SKM-1 treated with dmso at 0.1 percent for 144 hours (cell line): ENCODE data around the gene ASB6.
"Not testable (repeated sequence)": the region's sequence is repeated elsewhere in the genome, so short reads cannot be mapped to it uniquely, and the experiment has no call there.

ENCODE experiments used
- DNase-seq: peaks from one replicate; lab custom pipeline; 2025; ENCODE audit not compliant: unreplicated experiment; lab: John Stamatoyannopoulos, UW

Gene ASB6

GRCh38 chr9:129609486-129610212, 32.3 kb downstream of the ASB6 start:
- DNase-seq: no peak

- DNase-seq: no peak
Observed at GRCh38 chr9:129608561-129609481, 33.1 kb downstream of the ASB6 start.

DNA sequence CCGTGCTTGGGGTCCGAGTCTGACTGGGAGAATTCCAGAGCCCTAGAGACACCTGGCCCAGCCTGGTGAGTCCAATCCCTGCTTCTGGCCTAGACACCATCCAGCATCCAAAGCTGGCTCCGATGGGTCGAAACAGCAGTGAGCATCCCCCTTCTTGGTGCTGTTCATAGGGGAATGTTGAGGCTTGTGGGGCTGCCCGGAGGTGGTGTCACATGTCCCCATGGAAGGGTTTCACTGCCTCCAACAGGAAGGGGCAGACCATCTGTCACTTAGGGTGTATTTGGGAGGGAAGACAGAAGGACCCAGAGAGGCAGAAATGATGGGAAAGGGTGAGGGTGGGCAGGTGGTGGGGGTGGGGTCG, 34.9 kb downstream of the ASB6 start:
- no peak for DNase-seq

GRCh38 chr9:129606161-129607026, 35.6 kb downstream of the ASB6 start:
- no peak for DNase-seq

GRCh38 chr9:129604766-129605163, 37.2 kb downstream of the ASB6 start:
- no peak for DNase-seq

- DNase-seq: no peak
Observed at GRCh38 chr9:129604056-129604765, 37.7 kb downstream of the ASB6 start.

- no peak for DNase-seq
Observed at GRCh38 chr9:129602598-129603415, 39.1 kb downstream of the ASB6 start.

- no peak for DNase-seq
Observed at GRCh38 chr9:129601082-129601674, 40.8 kb downstream of the ASB6 start.

- DNase-seq: no peak
Observed at GRCh38 chr9:129598089-129598596, 43.8 kb downstream of the ASB6 start.

GRCh38 chr9:129597355-129598088, 44.4 kb downstream of the ASB6 start:
- no peak for DNase-seq

DNA sequence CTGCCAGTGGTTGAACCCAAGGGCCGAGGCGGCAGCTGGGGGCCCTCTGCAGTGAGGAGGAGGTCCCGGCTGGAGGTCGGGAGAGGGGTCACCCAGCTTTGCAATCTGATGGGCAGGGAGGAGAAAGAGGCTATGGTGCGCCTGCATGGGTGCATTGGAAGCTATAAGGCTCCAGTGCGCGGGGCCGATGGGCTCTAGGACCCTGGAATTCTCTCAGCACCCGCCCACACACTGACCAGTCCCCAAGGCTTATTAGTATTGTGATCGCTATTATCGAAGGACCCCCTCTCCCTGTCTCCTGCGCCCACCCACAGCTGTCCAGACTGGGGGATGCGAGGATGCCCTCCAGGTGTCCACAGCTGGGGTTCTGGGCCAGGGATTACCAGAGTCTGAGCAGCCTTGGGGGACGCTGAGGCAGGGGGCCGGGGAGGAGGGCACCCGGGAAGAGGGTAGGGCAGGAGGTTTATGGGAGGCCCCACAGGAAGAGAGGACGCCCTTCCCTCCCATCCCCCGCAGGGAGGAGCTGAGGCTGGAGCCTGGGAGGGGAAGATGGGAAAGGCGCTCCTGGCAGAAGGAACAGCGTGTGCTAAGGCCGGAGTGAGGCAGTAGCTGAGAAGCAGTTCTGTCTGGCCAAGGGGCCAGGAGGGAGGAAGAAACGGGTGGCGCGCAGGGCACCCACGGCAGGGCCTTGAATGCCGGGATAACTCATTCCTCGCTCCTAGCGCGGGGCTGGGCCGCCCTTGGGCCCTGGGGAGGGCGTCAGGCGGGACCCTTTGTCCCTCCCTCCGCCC, 45.2 kb downstream of the ASB6 start:
- DNase-seq: no peak

DNA sequence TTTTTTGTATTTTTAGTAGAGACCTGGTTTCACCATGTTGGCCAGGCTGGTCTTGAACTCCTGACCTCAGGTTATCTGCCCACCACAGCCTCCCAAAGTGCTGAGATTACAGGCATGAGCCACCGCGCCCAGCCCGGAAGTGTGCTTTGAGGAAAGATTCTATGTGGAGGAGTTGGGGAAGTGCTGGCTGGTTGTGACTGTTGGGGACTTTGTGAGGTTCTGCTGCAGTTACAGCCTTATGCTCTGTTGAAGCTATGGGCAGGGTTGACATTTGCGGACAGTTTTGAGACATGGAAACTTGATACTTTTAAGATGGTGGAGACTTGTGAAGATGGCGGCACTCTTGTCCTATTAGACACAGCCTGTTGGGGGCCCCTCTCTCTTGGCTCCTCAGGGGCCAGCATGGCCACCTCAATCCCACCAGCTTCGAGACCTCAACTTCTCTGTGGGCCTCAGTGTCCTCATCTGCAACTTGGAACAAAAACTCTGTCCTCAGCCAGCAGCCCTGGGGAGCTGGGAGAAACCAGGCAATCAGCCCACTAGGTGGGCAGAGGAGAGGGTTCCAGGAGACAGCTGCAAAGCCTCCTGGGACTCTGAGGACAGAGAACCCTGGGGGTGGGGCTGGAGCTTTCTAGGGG, 45.9 kb downstream of the ASB6 start:
- peak; percentile 80 for DNase-seq

DNA sequence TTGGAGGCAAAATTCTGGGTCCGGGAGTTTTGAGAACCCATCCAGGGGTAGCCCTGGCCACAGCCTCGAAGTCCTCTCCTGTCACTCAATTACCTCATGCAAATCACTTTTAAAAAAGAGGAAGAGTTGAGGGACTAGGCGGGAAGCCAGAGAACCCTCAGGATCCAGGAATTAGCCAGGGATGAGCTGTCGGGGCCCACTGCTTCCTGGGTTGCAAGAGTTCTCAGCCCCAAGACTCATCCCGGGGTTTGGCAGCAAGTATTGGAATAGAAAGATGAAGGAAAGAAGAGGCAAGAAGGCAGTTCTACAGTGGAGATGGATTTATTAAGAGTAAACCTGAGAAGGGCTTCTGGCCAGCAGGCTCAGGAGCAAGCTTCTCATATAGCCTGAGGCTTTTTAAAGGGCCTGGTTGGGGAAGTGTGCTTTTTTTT, 46.6 kb downstream of the ASB6 start:
- DNase-seq: peak; percentile 17

DNA sequence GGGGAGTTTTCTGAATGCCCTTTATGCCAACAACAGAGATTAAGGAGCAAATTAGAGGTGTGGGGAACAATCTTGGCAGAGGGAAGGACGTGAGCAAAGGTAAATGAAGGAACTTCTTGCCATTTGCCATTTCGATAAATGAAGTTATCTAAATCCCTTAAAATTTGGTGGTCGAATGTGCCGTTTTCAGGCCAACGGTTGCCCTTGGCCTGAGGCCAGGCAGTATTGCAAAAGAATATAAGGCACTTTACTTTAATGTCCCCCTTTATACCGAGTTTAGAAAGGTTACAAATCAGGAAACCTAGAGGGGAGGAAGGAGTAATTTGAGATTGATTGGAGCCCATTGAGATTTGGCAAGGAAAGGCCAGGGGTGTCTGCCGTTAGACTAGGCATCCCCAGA, 47.3 kb downstream of the ASB6 start:
- DNase-seq: no peak

- DNase-seq: not testable (repeated sequence)
Observed at GRCh38 chr9:129592790-129593189, 49.2 kb downstream of the ASB6 start.

DNA sequence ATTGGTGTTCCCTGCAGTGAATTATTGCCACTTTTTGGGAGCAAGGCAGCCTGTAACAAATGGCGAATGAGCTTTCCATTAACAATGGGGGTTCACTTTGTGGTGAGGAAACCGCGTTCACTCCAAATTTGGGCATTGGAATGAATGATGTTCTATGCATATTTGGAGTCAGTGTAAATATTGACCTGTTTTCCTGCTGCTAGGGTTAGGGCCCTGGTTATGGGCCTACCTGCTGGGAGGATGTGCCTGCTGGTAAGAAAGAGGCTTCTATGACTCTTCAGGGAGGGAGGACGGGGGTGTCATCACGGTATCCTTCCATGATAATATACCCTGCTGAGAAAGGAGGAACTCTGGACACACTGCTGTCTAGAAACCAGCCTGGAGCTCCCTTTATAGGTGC, 50.0 kb downstream of the ASB6 start:
- no peak for DNase-seq

DNA sequence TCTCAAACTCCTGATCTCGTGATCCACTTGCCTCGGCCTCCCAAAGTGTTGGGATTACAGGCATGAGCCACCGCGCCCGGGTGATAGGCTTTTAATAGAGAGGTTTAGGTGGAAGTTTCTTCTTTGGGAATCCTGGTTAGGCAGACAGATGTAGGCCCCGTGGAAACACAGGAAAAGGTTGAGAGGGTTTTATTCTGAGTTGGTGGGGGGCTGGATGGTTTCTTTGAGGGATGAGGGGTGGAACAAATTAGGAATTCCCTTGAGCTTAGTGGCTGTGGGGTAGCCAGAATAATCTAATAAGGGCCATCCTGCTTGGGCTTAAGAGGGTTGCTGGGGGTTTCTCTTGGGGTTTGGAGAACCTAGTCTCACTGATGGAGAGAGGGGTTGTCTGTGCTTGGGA, 51.5 kb downstream of the ASB6 start:
- no peak for DNase-seq
